ENCODE measurements around the gene UPP1.
A peak's percentile ranks its signal among the peaks of the same experiment; 100 is the strongest.
"Not testable (repeated sequence)": the region's sequence is repeated elsewhere in the genome, so short reads cannot be mapped to it uniquely, and the experiment has no call there.

The UPP1 gene

GRCh38 chr7:48089046-48090003 is at the start of gene UPP1:
Gene UPP1 (plus strand): TSS chr7:48089265. CDS start chr7:48094784, 5,519 bp downstream.
- DNase-seq, result no peak

- no peak for DNase-seq
Measured at GRCh38 chr7:48040944-48041652, 48.0 kb upstream of the UPP1 start.

DNA sequence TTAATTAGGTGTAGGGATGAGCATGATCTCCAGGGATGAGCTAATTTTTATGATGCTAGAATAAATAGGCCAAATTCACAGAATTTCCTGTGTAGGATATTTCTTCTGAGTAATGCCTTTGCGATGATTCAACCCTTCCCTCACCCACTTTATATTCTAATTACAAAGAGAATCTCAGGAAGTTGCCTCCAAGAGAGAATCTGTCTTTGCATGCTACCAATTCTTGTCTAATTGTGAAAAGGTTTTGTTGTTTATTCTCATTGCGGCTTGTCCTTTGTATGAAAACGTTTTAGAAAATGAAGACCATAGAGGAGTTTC is 47.5 kb upstream of the UPP1 start:
- DNase-seq, result no peak

- no peak for DNase-seq
Measured at GRCh38 chr7:48042216-48042615, 46.8 kb upstream of the UPP1 start.

DNA sequence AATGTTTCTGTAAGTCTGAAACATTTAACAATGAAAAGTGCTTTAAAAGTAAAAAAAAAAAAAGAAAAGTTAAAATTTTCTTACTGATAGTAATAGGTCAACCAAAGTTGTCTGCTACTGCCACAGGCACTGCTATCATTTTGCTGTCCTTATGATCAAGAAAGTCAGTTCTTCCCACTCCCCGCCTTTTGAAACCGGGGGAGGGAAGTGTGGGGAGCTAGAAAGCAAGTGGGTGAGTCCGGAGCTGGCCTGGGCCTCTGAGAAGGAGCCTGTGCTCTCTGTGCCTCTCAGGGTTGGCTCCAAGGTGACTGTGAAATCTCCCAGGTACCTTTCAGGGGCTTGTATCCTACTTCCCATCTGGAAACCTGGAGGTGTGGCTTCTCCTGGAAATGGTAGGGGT is 46.4 kb upstream of the UPP1 start:
- no peak for DNase-seq

DNA sequence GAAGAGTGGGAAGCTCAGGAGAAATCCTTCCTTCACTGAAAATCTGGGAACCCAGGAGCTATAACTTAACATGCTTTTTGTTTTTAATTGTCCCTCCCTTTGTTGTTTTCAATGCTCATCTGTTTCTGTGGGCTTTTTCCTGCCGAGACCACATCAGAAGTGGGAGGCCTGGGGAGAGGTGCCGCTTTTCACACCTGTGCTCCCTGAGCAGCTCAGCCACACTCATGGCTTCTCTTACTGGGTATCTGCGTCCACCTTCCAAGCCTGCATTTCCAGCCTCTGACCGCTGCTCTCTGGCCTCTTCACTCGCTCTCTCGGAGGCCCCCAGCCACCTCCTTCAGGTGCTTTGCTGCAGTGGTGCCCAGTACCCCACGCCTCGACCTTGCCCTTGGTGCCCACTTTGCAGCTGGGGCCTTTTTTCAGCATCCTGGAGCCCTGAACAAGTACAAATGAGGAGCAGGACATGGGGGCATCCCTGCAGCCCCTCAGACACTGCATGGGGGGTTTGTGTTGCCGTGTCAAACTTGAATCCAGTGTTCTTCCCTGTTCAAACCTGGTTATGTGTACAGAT is 43.8 kb upstream of the UPP1 start:
- DNase-seq, result no peak

GRCh38 chr7:48046458-48046857 is 42.6 kb upstream of the UPP1 start:
- peak; percentile 73 for DNase-seq

GRCh38 chr7:48048113-48048512 is 41.0 kb upstream of the UPP1 start:
- no peak for DNase-seq

- DNase-seq, result peak; percentile 90
Measured at GRCh38 chr7:48049850-48050249, 39.2 kb upstream of the UPP1 start.

- no peak for DNase-seq
Measured at GRCh38 chr7:48052748-48053147, 36.3 kb upstream of the UPP1 start.

- DNase-seq, result no peak
Measured at GRCh38 chr7:48053736-48054135, 35.3 kb upstream of the UPP1 start.

GRCh38 chr7:48058990-48059389 is 30.1 kb upstream of the UPP1 start:
- peak; percentile 72 for DNase-seq

GRCh38 chr7:48059706-48060105 is 29.4 kb upstream of the UPP1 start:
- no peak for DNase-seq

GRCh38 chr7:48063985-48064384 is 25.1 kb upstream of the UPP1 start:
- no peak for DNase-seq

DNA sequence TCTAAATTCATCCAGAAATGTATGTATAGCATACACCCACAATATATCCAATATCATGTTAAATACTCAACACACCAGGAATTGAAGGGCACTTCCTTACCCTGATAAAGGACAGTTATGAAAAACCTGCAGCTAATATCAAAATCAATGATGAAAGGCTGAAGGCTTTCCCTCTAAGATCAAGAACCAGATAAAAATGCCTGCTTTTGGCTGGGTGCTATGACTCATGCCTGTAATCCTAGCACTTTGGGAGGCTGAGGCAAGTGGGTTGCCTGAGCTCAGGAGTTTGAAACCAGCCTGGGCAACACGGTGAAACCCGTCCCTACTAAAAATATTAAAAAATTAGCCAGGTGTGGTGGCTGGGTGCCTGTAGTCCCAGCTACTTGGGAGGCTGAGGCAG is 21.6 kb upstream of the UPP1 start:
- no peak for DNase-seq

DNA sequence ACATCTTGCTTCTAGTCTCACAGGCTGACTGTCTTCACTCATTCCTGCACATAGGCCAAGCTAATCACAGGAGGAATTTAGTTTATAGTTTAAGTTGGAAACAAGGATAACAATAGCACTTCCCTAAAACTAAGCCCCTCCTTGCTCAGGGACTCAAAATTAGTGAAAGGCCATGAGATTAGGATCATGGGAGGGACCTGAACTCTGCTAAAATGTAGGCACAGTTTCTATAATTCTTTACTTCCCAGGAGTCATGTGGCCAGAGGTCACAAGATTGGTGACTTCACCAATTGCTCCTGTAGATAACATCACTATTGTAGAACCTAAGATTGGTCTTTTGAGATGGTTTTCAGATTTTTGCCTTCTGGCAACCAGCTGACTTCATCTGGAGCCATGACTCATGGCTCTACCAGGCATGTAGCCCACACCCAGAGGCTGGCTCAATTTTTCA is 14.8 kb upstream of the UPP1 start:
- DNase-seq, result no peak

DNA sequence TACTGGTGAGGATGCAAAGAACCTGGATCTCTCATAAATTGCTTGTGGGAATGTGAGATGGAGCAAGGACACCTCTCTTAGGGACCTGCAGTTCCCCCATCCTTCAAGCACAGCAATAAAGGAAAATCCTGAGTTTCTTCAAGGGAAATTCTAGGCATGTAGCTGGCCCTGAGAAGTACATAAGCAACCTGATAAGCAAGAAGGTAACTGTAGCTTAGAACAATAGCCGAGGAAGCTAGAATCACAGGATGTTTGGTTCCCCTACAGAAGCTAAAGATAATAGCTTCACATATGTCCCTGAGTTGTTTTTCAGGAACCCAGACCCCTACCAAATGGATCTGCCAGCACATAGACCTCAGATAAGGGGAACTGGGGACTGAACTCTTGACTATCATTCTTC is 11.6 kb upstream of the UPP1 start:
- DNase-seq, result no peak

DNA sequence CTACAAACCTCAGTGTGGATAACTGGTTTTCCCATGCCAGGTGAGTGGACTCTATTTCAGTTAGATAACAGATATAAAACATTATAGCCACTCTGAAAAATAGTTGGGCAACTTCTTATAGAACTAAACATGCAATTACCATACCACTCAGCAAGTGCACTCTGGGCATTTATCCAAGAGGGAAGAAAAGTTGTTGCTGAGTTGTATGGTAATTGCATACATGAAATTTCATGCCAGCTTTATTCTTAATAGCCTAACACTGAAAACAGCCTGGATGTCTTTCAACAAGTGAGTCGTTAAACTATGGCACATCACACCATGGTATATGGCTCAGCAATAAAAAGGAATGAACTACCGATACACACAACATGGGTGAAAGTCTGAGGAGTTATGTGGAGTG is 10.6 kb upstream of the UPP1 start:
- no peak for DNase-seq

GRCh38 chr7:48082378-48082777 is 6.7 kb upstream of the UPP1 start:
- DNase-seq, result not testable (repeated sequence)

DNA sequence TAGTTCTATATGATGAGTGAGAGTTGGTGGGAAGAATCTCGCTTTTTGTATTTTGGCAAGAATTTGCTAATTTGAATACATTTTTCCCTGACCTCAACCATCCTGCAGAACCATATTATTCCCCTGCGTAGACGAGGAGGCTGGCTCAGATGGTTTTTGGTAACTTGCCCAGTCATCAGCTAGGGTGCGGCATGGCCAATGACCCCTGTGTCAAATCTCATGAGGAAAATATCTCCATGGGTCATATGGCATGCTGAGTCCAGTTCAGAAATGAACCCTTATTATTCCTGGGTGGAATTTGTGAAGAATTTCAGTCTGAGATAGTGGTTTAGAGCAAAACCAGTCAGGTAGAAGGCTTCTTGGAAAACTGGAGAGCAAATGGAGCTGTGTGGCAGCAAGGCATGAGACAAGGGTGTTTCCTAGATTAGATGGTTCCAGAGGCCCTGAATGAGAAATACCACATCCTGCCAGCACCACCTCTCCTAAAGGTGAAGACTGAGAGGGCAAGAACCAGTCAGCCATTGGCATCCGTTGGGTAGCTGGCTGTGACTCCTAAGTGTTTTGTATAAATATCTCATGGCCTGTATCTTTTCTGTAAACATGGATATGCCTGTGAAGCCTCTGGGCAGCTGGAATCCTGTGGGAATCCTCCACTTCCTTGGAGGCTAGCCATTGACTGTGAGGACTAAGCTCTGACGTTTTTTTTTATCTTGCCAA is 5.8 kb upstream of the UPP1 start:
- no peak for DNase-seq

DNA sequence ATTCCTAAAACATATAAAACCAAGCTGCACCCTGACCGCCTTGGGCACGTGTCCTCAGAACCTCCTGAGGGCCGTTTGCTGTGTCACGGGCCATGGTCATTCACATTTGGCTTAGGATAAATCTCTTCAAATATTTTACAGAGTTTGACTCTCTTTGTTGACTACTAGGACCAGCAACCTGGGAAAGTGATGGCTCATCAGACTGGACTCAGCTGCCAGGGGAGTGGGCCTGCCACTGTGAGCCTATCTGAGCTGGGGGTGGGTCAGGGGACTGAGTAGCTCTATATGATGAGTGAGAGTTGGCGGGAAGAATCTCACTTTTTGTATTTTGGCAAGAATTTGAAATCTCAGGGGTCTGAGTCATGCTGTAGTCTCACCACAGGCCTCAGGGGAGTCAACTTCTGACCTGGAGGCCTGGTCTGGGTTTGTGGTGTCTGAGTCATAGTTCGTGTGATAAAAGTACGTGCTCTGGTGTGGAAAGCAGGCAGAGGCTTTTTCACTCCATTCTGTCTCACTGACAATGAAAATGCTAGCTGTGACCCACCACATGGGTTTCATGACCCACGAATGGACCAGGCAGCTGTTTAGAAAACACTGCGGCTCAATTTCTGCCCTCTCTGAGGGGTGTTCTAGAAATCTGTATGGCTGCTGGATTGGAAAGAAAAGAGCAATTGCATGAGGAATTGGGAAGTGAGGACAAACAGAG is 4.2 kb upstream of the UPP1 start:
- peak; percentile 94 for DNase-seq

- DNase-seq, result peak; percentile 68
Measured at GRCh38 chr7:48085433-48085791, 3.7 kb upstream of the UPP1 start.

DNA sequence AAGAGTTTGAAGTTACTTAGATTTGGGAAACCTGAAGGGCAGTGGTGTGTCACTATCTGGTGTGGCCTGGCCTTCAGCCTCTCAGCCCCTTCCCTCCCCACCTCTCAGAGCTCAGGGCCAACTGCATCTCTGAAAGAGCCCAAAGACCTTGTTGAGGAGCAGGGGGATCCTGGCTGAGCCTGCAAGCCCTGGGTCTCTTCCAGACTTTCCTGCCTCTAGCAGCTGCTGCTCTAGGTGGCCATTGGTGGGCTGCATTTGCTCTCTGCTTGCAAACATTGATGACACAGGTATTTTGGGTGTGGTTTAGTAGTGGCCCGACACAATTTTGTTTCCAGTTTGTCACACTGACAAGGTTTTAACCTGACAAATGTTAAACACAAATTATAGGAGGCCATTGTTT is 3.1 kb upstream of the UPP1 start:
- no peak for DNase-seq
